Measurements from ENCODE around the gene NUDT13. TPM values are rescaled to one million over a fixed set of nuclear protein-coding genes. Genes with fewer than 3 reads are reported as not detected.

The NUDT13 gene
- total RNA-seq, 2 donors from 2014 or later = 0.97 to 1.6 TPM

- no peak for DNase-seq (ENCODE audit: low spot score)
- H3K4me3 ChIP-seq = no peak overlapping the region
- 93% methylated on average over 1 of the region's 1 CpG for WGBS
- no peaks in the 10 kb centered on the region for H3K9me3 ChIP-seq
- no peaks in the 10 kb centered on the region for H3K36me3 ChIP-seq
- no peaks in the 10 kb centered on the region for H3K27me3 ChIP-seq (replicated peaks; ENCODE audit: insufficient read depth)
- intact Hi-C loops (cut with DNase I) = no loop called here
- TF ChIP-seq POLR2A (IDR thresholded peaks at IDR 0.05) (no peak), POLR2AphosphoS5 (IDR thresholded peaks at IDR 0.05) (no peak), CTCF (IDR thresholded peaks at IDR 0.05) (no peak)
- H3K4me1 ChIP-seq (replicated peaks) = no peaks in the 10 kb centered on the region
- H3K27ac ChIP-seq = no peak overlapping the region
Measured at GRCh38 chr10:73116017-73116416, 5.8 kb downstream of the NUDT13 start.

- intact Hi-C loops (cut with DNase I) = no loop called here
- no peak overlapping the region for H3K4me3 ChIP-seq
- no peaks in the 10 kb centered on the region for H3K9me3 ChIP-seq
- TF ChIP-seq POLR2A (IDR thresholded peaks at IDR 0.05) = no peak
- TF ChIP-seq POLR2AphosphoS5 (IDR thresholded peaks at IDR 0.05) = no peak
- no peak for TF ChIP-seq CTCF (IDR thresholded peaks at IDR 0.05)
- WGBS = 46% methylated on average over 5 of the region's 5 CpGs
- H3K36me3 ChIP-seq = no peaks in the 10 kb centered on the region
- H3K4me1 ChIP-seq (replicated peaks) = no peaks in the 10 kb centered on the region
- DNase-seq (ENCODE audit: low spot score) = no peak
- no peak overlapping the region for H3K27ac ChIP-seq
- H3K27me3 ChIP-seq (replicated peaks; ENCODE audit: insufficient read depth) = no peaks in the 10 kb centered on the region
Measured at GRCh38 chr10:73117976-73118743, 7.9 kb downstream of the NUDT13 start.

- no peaks in the 10 kb centered on the region for H3K27me3 ChIP-seq (replicated peaks; ENCODE audit: insufficient read depth)
- WGBS = 60% methylated on average over 1 of the region's 1 CpG
- no peak overlapping the region for H3K27ac ChIP-seq
- no peak overlapping the region for H3K4me3 ChIP-seq
- H3K36me3 ChIP-seq = no peaks in the 10 kb centered on the region
- intact Hi-C loops (cut with DNase I) = no loop called here
- DNase-seq (ENCODE audit: low spot score) = no peak
- H3K9me3 ChIP-seq = no peaks in the 10 kb centered on the region
- TF ChIP-seq CTCF (IDR thresholded peaks at IDR 0.05) (no peak), POLR2AphosphoS5 (IDR thresholded peaks at IDR 0.05) (no peak), POLR2A (IDR thresholded peaks at IDR 0.05) (no peak)
- H3K4me1 ChIP-seq (replicated peaks) = no peaks in the 10 kb centered on the region
Measured at GRCh38 chr10:73119457-73119856, 9.2 kb downstream of the NUDT13 start.

- Histone ChIP-seq H3K4me3 (no peak overlapping the region), H3K36me3 (no peaks in the 10 kb centered on the region), H3K27me3 (replicated peaks; ENCODE audit: insufficient read depth) (no peaks in the 10 kb centered on the region), H3K9me3 (no peaks in the 10 kb centered on the region), H3K4me1 (replicated peaks) (no peaks in the 10 kb centered on the region), H3K27ac (no peak overlapping the region)
- TF ChIP-seq POLR2AphosphoS5 (IDR thresholded peaks at IDR 0.05) (no peak), CTCF (IDR thresholded peaks at IDR 0.05) (no peak), POLR2A (IDR thresholded peaks at IDR 0.05) (no peak)
- intact Hi-C loops (cut with DNase I) = no loop called here
- WGBS = 81% methylated on average over 4 of the region's 4 CpGs
- no peak for DNase-seq (ENCODE audit: low spot score)
Measured at GRCh38 chr10:73119952-73120351, 9.7 kb downstream of the NUDT13 start.

- Histone ChIP-seq H3K9me3 (no peaks in the 10 kb centered on the region), H3K4me3 (no peak overlapping the region), H3K27me3 (replicated peaks; ENCODE audit: insufficient read depth) (no peaks in the 10 kb centered on the region), H3K36me3 (no peaks in the 10 kb centered on the region), H3K27ac (no peak overlapping the region), H3K4me1 (replicated peaks) (no peaks in the 10 kb centered on the region)
- TF ChIP-seq CTCF (IDR thresholded peaks at IDR 0.05) = no peak
- no peak for TF ChIP-seq POLR2A (IDR thresholded peaks at IDR 0.05)
- no peak for TF ChIP-seq POLR2AphosphoS5 (IDR thresholded peaks at IDR 0.05)
- 98% methylated on average over 2 of the region's 2 CpGs for WGBS
- intact Hi-C loops (cut with DNase I) = no loop called here
- DNase-seq (ENCODE audit: low spot score) = no peak
Measured at GRCh38 chr10:73126343-73126742, 16.1 kb downstream of the NUDT13 start.
